ENCODE results near the gene CCT7.

CCT7 gene

GRCh38 chr2:73249636-73250035 lies 15.5 kb downstream of the CCT7 start:
- no peak overlapping the region for H3K4me3 ChIP-seq (ENCODE audit: low read depth, low read length)
- TF ChIP-seq CTCF (IDR thresholded peaks at IDR 0.05; ENCODE audit: borderline replicate concordance, insufficient read depth, low read depth, low read length) = no peak

GRCh38 chr2:73250872-73251846 lies 17.1 kb downstream of the CCT7 start:
- no peak overlapping the region for H3K4me3 ChIP-seq (ENCODE audit: low read depth, low read length)
- TF ChIP-seq CTCF (IDR thresholded peaks at IDR 0.05; ENCODE audit: borderline replicate concordance, insufficient read depth, low read depth, low read length) = no peak

GRCh38 chr2:73252238-73253027 lies 18.3 kb downstream of the CCT7 start:
- no peak for TF ChIP-seq CTCF (IDR thresholded peaks at IDR 0.05; ENCODE audit: borderline replicate concordance, insufficient read depth, low read depth, low read length)
- no peak overlapping the region for H3K4me3 ChIP-seq (ENCODE audit: low read depth, low read length)

GRCh38 chr2:73253400-73253799 lies 19.3 kb downstream of the CCT7 start:
- H3K4me3 ChIP-seq (ENCODE audit: low read depth, low read length) = no peak overlapping the region
- no peak for TF ChIP-seq CTCF (IDR thresholded peaks at IDR 0.05; ENCODE audit: borderline replicate concordance, insufficient read depth, low read depth, low read length)

GRCh38 chr2:73253901-73254300 lies 19.8 kb downstream of the CCT7 start:
- H3K4me3 ChIP-seq (ENCODE audit: low read depth, low read length) = no peak overlapping the region
- TF ChIP-seq CTCF (IDR thresholded peaks at IDR 0.05; ENCODE audit: borderline replicate concordance, insufficient read depth, low read depth, low read length) = no peak

- no peak for TF ChIP-seq CTCF (IDR thresholded peaks at IDR 0.05; ENCODE audit: borderline replicate concordance, insufficient read depth, low read depth, low read length)
These were observed 20.4 kb downstream of the CCT7 start for GRCh38 chr2:73254343-73255006.

More at GRCh38 chr2:73254343-73255006, 20.4 kb downstream of the CCT7 start:
- no peak overlapping the region for H3K4me3 ChIP-seq (ENCODE audit: low read depth, low read length)

Data from GM12875 (cell line).